ENCODE data around the gene TBC1D9B. TPM values are rescaled to one million over a fixed set of nuclear protein-coding genes. Genes with fewer than 3 reads are reported as not detected.

The TBC1D9B gene
- total RNA-seq, 2 donors from 2014 or later: 89.3 to 136 TPM

DNA sequence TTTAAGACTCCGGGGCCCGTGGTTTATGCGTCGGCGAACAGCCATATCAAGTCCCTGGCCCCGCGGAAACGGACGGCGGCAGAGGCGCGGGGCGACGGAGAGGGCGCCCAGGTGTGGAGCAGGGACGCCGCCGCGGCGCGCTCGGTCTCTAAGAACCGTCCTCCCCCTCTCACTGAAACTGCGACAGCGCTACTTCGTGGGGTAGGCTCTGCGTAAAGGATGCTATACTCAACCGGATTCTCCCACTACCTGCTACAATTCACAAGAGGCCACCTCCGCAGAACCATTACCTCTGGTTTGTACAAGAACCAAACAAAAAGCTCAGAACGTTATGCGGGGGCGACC, 49.5 kb downstream of the TBC1D9B start:
- Histone ChIP-seq H3K4me1 (no peaks in the 10 kb centered on the region), H3K27me3 (no peaks in the 10 kb centered on the region), H3K36me3 (peaks cover 4% of the 10 kb centered on the region), H3K9me3 (no peaks in the 10 kb centered on the region), H3K9ac (ENCODE audit: low read depth in 2 of 2, low read length in 2 of 2) (peak overlapping the region; percentile 82 to 89), H3K4me3 (peak overlapping the region; percentile 77), H3K27ac (peak overlapping the region; percentile 81)
- TF ChIP-seq CTCF (IDR thresholded peaks at IDR 0.05): no peak
- peak; percentile 49 for DNase-seq
- intact Hi-C loops (cut with DNase I): loop anchor here (5.0 kb wide), 1 partner anchor 61 kb away; no protein-coding TSS in a partner anchor

- no peak overlapping the region for H3K9ac ChIP-seq (ENCODE audit: low read depth in 2 of 2, low read length in 2 of 2)
- H3K27ac ChIP-seq: no peak overlapping the region
- peaks cover 4% of the 10 kb centered on the region for H3K36me3 ChIP-seq
- intact Hi-C loops (cut with DNase I): no loop called here
- H3K27me3 ChIP-seq: no peaks in the 10 kb centered on the region
- H3K4me1 ChIP-seq: no peaks in the 10 kb centered on the region
- no peak for DNase-seq
- H3K9me3 ChIP-seq: no peaks in the 10 kb centered on the region
- TF ChIP-seq CTCF (IDR thresholded peaks at IDR 0.05): no peak
- H3K4me3 ChIP-seq: no peak overlapping the region
Observed at GRCh38 chr5:179854356-179854755, 53.3 kb downstream of the TBC1D9B start.

GRCh38 chr5:179852993-179853547, 54.6 kb downstream of the TBC1D9B start:
- Histone ChIP-seq H3K9me3 (no peaks in the 10 kb centered on the region), H3K27me3 (no peaks in the 10 kb centered on the region), H3K27ac (no peak overlapping the region), H3K4me1 (no peaks in the 10 kb centered on the region), H3K36me3 (peaks cover 4% of the 10 kb centered on the region), H3K4me3 (no peak overlapping the region), H3K9ac (ENCODE audit: low read depth in 2 of 2, low read length in 2 of 2) (no peak overlapping the region)
- intact Hi-C loops (cut with DNase I): no loop called here
- no peak for DNase-seq
- no peak for TF ChIP-seq CTCF (IDR thresholded peaks at IDR 0.05)

- Histone ChIP-seq H3K4me3 (no peak overlapping the region), H3K9me3 (no peaks in the 10 kb centered on the region), H3K4me1 (no peaks in the 10 kb centered on the region), H3K36me3 (peaks cover 5% of the 10 kb centered on the region), H3K9ac (ENCODE audit: low read depth in 2 of 2, low read length in 2 of 2) (no peak overlapping the region), H3K27ac (no peak overlapping the region), H3K27me3 (no peaks in the 10 kb centered on the region)
- TF ChIP-seq CTCF (IDR thresholded peaks at IDR 0.05): no peak
- DNase-seq: no peak
- intact Hi-C loops (cut with DNase I): no loop called here
Observed at GRCh38 chr5:179841621-179842020, 66.1 kb downstream of the TBC1D9B start.

DNA sequence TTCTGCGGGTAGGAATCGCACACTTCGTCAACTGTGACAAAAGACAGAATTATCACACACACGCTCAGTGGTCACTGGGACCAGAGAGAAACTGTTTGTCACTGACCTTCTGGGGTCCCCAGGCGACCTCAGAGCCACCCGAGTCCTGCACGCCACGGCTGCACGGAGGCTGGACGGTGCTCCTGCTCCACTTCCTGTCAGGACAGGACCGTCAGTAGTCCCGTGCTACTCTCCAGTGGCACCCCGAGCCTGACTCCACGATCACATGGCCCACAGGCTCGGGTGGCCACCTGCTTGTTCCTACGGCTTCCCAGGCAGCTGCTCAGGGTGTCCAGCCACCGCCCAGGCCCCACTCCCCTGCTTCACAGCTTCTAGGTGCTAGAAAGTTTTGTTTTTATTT, 66.9 kb downstream of the TBC1D9B start:
- no peak overlapping the region for H3K27ac ChIP-seq
- TF ChIP-seq CTCF (IDR thresholded peaks at IDR 0.05): no peak
- DNase-seq: no peak
- H3K9ac ChIP-seq (ENCODE audit: low read depth in 2 of 2, low read length in 2 of 2): no peak overlapping the region
- no peak overlapping the region for H3K4me3 ChIP-seq
- H3K9me3 ChIP-seq: no peaks in the 10 kb centered on the region
- intact Hi-C loops (cut with DNase I): no loop called here
- peaks cover 5% of the 10 kb centered on the region for H3K36me3 ChIP-seq
- H3K4me1 ChIP-seq: no peaks in the 10 kb centered on the region
- H3K27me3 ChIP-seq: no peaks in the 10 kb centered on the region
